A204.1 (cell line): ENCODE results near the gene APPL2.
"Not testable (repeated sequence)": the region's sequence is repeated elsewhere in the genome, so short reads cannot be mapped to it uniquely, and the experiment has no call there.

Experiments used
- FAIRE-seq: peaks from 2 replicates; lab custom pipeline; 2012; peaks lifted over from hg19 to GRCh38; lab: Jason Lieb, UNC

APPL2 gene

GRCh38 chr12:105256011-105256410 lies 20.0 kb upstream of the APPL2 start:
- FAIRE-seq = no peak

GRCh38 chr12:105253866-105254513 lies 18.0 kb upstream of the APPL2 start:
- FAIRE-seq = no peak

- no peak for FAIRE-seq
These were observed 16.9 kb upstream of the APPL2 start for GRCh38 chr12:105252901-105253300.

GRCh38 chr12:105245776-105246427 lies 9.9 kb upstream of the APPL2 start:
- FAIRE-seq = not testable (repeated sequence)

DNA sequence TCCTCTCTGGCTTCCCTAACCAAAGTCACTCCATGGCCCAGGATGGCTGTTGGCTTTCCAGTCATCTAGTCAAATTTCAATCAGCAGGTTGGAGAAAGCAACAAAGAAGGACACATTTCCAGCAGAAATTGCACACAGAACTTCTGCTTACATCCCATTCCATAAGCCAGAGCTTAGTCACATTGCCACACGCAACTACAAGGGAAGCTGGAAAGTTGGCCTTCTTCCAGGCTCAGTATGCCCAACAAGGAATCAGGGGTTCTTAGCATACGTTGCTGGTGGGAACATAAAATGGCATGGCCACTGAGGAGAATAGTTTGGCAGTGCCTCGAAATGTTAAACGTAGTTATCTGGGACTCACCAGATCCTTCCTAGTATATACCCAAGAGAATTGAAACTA lies 9.3 kb upstream of the APPL2 start:
- no peak for FAIRE-seq

DNA sequence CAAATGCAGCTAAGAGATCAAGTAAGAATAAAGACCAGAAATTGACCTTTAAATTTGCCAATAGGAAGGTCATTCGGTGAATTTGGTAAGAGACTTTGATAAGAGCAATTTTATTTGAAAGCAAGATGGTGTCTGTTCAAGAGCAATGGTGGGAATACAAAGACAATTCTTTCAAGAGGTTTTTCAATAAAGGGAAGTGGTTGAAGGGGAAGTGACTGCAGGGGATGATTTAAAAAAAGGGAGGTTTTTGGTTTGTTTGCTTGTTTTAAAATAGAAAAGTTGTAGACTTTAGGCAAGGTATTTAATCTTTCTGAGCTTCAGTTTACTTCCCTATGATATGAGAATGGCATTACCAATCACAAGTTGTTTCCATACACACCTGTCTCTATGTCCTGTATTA lies 4.3 kb upstream of the APPL2 start:
- FAIRE-seq = no peak

DNA sequence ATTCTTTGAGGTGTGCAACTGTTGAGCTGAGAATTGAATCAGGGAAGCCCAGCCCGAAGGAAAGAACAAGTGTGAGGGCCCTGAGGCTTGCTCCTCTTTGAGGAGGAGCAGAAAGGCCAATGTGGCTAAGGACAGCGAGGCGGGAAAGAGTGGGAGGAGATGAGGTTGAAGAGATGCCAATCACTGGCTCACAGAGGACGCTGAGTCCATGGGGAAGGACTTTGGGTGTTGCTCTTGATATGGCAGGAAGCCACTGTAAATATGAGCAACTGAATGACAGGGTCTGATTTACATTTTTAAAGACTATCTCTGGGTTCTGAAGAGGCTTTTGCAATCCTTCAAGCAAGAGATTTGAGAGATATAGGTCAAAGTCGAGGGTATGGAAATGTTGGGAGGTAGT lies 3.3 kb upstream of the APPL2 start:
- no peak for FAIRE-seq

GRCh38 chr12:105237666-105238065 lies 1.7 kb upstream of the APPL2 start:
- no peak for FAIRE-seq

- no peak for FAIRE-seq
These were observed 668 bp downstream of the APPL2 start for GRCh38 chr12:105235281-105235731.

DNA sequence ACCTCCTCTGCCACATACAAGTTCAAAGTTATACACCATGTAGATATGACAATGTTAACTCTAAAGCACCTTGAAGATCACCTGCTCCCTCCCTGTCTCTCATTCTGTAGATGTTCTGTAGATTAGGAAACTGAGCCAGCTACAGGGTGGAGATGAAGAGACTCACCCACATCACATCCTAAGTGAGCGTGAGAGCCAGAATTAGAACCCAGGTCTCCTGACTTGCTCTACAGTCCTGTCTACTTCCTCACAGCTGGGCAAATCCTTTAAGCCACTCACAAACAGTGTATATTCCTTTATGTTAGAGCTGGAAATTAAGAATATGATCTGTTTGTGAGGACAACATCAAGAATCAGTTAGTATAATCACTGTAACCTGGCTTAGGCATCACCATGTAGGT lies 1.8 kb downstream of the APPL2 start:
- no peak for FAIRE-seq

- no peak for FAIRE-seq
These were observed 2.7 kb downstream of the APPL2 start for GRCh38 chr12:105233041-105233905.

DNA sequence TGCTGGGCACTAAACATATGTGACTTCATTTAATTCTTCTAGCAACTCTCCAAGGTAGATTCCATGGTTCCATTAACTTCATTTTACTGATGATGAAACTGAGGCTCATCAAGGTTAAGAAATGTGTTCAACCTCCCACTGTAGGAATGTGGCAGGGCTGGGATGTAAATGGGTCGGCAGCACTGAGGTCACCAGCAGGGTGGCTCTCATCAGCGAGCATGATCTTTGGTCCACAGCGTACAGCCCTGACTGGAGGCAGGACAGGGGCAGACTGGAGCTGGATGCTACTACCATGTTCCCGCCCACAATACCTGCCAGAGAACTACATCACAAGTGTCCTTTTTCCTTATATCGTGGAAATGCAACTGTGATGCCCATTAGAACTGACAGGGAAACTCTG lies 4.6 kb downstream of the APPL2 start:
- FAIRE-seq = no peak

- no peak for FAIRE-seq
These were observed 6.6 kb downstream of the APPL2 start for GRCh38 chr12:105229371-105229770.

GRCh38 chr12:105228966-105229365 lies 7.0 kb downstream of the APPL2 start:
- no peak for FAIRE-seq

- no peak for FAIRE-seq
These were observed 7.5 kb downstream of the APPL2 start for GRCh38 chr12:105228494-105228893.

GRCh38 chr12:105227879-105228278 lies 8.1 kb downstream of the APPL2 start:
- FAIRE-seq = no peak

DNA sequence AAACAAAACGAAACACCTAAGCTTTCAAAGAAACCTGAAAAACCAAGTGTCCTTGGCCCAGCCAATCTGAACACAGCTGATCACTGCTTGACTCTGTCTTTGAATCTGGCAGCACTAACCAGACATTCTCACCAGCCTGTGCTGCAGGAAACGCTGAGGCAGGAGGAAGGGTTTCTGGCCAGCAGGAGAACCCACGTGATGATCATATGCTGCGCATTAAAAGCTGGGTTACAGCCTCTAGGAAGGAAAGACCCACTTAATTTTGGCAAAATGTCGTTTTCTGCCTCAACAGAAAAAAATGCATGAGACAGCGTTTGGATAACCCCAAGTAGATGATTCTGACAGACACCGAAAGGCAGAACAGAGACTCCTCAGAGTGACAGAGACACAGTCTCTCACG lies 9.8 kb downstream of the APPL2 start:
- no peak for FAIRE-seq

DNA sequence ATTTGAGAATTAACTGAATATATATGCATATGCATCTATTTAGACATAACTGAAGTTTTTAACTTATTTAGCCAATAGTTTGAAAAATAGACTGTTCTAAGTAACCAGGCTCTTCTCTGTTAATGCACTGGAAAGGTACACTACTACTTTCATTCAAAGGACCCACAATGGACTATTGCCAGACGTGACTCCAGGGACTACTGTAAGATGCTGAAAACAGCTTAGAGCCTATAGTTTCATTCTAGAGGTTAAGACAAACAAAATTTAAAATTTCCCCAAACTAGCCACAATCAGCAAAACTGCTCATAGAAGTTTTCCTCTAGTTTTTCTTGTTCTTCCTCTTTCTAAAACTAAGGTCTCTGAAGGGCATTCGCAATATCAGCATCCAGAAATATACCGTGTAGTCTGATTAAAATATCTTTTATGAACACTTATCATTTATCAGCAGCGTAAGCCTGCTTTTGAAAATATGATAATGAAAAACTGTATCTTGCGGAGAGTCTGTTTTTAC lies 10.4 kb downstream of the APPL2 start:
- FAIRE-seq = no peak

DNA sequence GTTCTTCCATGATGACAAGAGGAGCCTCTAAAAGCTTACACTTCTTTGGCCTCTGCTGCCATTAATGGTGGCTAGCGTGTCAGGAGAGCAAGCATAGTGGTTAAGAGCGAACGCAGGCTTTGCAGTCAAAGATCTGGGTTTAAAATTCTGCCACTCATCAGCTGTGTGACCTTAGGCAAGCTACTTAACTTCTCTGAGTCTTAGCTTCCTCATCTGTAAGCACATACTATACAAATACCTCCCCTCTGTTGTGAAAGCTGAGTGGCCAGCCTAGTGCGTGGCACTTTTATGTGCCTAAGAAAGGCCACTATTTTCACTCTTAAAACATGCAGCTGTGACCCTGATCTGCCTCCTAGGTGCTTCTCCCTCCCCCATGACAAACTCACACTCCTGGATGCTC lies 11.6 kb downstream of the APPL2 start:
- no peak for FAIRE-seq

GRCh38 chr12:105223884-105224283 lies 12.1 kb downstream of the APPL2 start:
- no peak for FAIRE-seq

GRCh38 chr12:105223352-105223845 lies 12.6 kb downstream of the APPL2 start:
- FAIRE-seq = no peak

GRCh38 chr12:105222726-105223351 lies 13.1 kb downstream of the APPL2 start:
- no peak for FAIRE-seq
